HG02610 (cell line): ENCODE data around the gene MMUT.
"Not testable (repeated sequence)": the region's sequence is repeated elsewhere in the genome, so short reads cannot be mapped to it uniquely, and the experiment has no call there.

ENCODE experiments used
- ATAC-seq: cut with Tn5 transposase; IDR thresholded peaks from one replicate; pipeline ENCODE4 v1.9.1; 2021; ENCODE audit warnings: mild to moderate bottlenecking, moderate library complexity; ENCODE audit not compliant: unreplicated experiment

Gene MMUT

DNA sequence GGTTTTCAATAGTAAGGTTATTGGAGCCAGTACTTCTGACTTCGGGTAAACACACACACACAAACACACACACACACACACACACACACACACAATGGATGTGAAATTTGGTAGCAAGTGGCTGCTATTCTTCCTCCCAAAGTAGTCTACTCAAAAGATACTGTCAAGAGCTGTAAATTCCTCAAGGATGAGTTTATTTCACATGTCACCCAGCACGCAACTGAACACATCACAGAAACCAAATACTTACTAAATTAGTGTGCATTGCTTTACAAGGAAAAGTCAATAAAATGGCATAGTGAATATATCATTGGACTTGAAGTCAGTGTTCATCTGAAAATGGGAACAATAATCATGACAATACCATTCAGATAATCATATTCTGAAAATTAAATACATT, 32.9 kb downstream of the MMUT start:
- ATAC-seq = no peak

DNA sequence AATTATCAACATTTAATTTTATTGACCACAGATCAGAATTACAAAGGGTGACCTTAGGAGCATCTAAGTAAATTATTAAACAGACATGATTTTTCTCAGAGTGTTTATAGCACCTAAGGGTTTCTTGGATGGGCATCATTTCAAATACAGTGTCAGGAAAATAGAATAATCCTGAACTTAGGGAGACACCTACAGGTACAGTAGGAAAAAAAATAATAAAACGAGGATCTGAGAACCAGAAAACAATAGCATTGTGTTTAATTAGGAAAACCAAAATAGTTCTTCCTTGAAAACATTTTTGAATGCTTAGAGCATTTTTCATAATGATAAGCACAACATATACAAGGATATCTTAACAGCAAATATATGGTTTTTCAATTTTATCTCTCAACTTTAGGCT, 39.2 kb downstream of the MMUT start:
- ATAC-seq = no peak

DNA sequence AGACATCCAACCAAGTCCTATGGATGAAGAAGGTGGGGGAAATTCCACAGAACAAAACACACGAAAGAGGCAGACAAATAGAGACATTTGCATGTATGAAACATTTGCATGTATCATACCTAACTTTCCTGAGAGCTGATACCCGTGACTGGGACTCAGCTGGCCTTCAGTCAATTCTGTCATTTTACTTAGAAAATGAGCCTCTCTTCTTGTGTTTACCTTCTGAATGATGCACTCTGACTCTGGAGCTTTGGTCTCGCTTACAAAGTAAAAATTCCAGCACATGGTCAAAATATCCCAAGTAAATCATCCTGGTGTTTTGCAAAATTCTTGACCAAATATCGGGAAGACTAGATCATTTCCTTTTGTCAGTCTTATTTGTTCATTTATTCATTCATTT, 46.9 kb downstream of the MMUT start:
- no peak for ATAC-seq

DNA sequence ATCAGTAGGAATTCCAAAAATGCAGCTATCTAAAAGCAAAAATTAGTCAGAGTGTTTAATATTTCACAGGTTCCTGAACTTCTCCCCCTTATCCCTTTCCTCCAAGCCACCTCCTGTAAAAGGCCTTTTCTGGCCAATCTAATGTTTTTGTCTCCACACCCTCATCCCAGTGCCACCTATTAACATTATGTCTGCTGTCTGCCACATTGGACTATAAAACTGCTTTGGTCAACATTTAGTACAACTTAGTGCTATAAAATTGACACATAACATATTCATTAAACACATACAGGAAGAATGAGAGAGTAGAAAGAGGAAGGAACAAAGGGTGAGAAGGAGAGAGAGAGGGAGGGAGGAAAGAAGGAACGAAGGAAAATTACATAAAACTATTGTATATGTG, 47.7 kb downstream of the MMUT start:
- no peak for ATAC-seq

DNA sequence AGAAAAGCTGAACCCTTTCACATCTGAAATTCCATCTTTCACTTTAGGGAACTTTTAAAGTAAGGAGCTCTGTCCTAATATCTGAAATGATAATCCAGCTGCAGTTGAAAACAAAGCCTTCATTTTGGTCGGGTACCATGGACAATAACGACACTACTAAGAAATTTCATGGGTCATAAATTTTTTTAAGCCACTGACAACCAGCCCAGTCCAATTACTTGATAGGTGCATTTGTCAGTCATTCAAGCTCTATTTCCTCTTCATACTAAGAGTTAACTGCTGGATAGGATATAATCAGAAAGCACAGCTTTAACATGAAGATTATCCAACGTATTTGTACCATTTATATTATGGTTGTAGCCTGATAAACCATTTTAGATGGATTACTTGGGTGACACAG, 52.5 kb downstream of the MMUT start:
- ATAC-seq = no peak

DNA sequence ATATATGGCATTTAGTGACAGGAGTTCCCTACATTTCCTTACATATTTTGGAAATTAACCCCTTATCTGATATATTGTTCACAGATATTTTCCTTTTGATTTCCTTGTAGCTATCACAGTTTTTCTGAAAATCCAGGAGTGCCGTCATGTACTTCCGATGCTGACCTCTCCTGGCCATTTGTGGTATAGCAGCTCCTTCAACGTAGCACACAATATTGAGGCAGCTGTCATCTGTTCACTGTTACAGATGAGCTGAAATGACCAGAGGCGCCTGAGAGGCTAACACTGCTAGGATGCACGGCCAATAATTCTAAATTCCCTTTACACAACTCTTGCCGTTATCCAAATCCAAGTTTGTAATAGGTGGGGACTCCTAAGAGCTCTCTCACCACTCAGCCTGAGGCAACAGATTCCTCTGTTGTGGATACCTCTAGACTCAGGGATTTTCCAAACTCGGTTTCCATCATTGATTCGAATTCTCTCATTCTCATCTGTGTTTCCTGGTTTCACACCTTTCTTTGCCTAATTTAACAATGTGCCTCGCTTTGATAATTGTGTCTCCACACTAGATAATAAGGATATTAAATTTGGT, 53.0 kb downstream of the MMUT start:
- peak; percentile 91 for ATAC-seq

DNA sequence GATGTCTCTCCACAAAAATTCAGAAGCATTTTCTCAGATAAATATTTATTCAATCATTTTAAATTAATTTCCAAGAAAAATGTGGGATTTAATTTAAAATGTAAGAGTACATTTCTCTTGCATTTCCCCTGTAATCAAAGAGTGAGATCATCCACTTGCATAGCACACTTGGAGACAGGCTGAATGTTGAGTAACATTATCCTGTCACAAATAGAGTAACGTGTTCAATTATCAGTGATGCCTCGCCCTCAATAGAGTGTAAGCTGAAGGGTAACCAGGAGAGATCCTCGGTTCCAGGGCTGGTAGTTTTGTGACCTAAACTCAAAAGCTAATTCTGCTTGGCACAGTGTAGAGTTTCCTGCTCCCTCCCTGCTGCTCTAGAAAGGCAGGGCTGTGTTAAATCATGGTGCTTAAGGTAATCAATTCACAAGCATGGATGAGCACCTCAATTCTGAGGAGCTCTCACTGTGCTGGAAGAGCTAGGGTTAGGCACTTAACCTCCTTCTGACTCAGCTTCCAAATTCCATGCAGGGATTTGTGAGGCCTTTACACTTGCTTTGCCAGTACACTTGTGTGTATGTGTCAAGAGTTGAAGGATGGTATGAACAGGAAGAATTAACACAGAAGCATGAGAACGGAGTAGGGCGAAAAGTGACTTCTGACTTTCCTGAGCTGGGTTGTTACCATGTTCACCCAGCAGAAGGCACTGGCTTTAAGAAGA, 56.6 kb downstream of the MMUT start:
- no peak for ATAC-seq

DNA sequence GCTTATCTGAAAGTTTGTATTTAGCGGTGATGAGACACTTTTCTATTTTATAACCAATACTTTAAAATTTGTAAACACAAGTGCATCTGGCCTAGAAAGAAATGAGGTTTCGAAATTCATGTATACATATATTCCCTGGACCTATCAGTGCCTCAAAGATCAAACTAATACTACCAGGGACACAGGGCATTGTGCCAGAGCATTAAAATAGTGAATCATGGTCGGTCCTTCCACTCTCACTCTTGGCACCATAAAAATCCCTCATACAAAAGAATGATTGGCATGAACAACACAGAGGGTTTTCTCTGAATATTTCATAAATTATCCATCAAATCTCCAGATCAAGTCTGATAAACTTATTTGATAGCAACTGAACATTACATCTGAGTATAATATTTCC, 62.0 kb downstream of the MMUT start:
- ATAC-seq = no peak

DNA sequence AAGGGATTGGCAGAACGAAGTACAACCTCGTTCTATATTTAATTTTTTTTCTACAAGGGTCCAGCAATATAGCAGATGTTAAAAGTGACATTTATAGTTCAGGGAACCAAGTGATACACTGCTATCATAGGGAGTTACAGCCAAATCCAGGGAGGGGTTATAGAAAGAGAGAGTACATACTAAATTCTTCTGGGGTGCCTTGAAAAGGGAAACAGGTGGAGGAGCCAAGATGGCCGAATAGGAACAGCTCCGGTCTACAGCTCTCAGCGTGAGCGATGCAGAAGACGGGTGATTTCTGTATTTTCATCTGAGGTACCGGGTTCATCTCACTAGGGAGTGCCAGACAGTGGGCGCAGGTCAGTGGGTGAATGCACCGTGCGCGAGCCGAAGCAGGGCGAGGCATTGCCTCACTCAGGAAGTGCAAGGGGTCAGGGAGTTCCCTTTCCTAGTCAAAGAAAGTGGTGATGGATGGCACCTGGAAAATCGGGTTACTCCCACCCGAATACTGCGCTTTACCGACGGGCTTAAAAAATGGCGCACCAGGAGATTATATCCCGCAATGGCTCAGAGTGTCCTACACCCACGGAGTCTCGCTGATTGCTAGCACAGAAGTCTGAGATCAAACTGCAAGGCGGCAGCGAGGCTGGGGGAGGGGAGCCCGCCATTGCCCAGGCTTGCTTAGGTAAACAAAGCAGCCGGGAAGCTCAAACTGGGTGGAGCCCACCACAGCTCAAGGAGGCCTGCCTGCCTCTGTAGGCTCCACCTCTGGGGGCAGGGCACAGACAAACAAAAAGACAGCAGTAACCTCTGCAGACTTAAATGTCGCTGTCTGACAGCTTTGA, 76.2 kb downstream of the MMUT start:
- ATAC-seq = not testable (repeated sequence)

DNA sequence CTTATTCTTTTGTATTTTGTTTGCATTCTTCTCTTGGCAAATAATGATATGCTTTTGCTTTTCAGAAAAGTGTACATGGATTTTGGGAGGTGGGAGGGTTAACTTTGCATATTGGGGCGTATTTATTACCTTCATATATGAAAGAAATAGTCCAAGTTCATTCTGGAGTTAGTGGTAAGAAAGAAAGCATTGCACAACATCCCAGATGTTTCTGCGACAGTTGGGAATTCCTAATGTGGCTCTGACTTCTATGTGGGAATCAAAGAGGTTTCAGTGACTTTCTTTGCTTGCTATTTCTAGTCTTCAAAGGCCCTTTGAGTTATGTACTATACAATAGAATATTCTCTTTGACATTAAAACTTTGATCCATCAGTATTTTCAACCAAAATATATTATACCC, 78.1 kb downstream of the MMUT start:
- ATAC-seq = no peak
